ENCODE data around the gene PPFIBP1.

Gene PPFIBP1

DNA sequence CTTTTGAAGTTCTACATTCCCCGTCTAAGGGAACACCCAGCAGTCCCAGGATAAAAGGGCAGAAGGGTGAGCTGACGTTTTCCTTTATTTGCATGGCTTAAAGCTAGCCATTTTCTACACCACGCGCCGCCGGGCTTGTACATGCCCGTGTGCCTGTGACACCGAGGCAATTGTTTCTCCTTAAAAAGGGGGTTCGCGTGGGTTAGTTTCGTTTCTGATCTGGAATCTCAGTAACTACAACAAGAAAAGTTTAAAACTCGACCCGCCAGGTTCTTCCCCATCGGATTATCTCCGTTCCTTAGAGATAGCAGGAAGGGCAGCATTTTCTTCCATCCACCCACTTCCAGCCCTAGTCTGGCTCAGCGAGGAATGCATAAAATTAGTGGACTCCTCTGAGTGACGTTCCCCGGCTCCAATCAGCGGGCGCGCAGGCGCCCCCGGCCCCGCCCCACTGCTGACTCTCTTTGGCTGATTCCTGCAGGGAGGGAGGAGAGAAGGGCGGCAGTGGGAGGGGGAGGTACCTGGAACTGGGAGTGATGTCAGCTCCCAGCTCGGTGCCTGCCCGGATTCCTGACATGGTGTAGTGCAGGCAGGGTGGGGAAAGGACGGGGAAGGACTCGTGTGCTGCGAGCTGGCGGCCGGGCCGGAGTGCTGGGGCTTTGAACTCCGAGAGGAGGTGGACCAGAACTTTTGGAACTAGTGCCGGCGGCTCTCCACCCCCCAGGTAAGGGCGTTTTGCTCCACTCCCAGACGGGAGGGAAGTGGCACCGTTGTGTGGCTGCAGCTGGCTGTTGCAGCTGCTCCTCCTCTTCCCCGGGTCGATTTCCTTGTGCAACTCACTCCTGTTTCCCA lies at the start of gene PPFIBP1:
PPFIBP1 (plus strand) TSS at position 565 of the 852 bp plus-strand sequence. CDS start 109,191 bp downstream, outside the sequence.
- peak; percentile 98 for DNase-seq (ENCODE audit: low spot score)

GRCh38 chr12:27474344-27474743 lies 49.7 kb upstream of the PPFIBP1 start:
- no peak for DNase-seq (ENCODE audit: low spot score)

GRCh38 chr12:27477049-27477448 lies 47.0 kb upstream of the PPFIBP1 start:
- no peak for DNase-seq (ENCODE audit: low spot score)

DNA sequence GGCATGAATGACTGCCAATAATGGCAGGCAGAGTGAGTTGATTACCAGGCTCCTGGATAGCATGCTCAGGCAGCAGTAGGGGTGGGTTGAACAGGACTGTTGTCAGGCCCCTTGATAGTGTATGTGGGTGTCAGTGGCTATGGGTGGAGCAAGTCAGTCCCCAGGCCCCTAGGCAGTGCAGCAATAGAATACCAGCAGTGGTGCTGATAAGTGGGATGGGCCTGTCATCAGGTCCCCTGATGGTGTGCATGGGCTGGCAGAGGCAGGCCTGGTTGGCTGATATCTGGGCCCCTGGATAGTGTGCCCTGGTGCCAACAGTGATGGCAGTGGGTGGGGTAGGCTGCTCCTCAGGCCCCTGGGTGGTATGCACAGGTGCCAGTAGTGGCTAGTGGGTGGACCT lies 45.1 kb upstream of the PPFIBP1 start:
- no peak for DNase-seq (ENCODE audit: low spot score)

GRCh38 chr12:27480016-27480415 lies 44.0 kb upstream of the PPFIBP1 start:
- no peak for DNase-seq (ENCODE audit: low spot score)

- DNase-seq (ENCODE audit: low spot score), result no peak
Measured at GRCh38 chr12:27486961-27487360, 37.0 kb upstream of the PPFIBP1 start.

GRCh38 chr12:27488479-27488878 lies 35.5 kb upstream of the PPFIBP1 start:
- no peak for DNase-seq (ENCODE audit: low spot score)

DNA sequence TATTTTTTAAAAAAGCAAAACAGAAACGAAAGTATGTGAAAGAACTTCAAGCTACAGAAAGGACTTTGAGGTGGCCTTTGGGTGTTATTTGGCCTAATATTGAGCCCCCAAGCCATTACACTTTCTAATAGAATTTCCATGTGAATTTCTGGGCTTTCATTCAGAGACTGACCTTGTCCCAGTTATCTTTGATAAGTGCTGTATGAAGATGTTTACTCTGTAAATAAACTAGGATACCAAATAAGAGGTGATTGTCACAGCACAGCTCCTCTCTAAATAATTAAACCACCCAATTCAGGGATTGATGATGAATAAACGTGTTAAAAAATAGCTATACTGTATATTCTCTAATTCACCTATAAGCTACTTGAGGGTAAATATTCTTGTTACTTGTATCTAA lies 32.8 kb upstream of the PPFIBP1 start:
- no peak for DNase-seq (ENCODE audit: low spot score)

GRCh38 chr12:27493260-27493940 lies 30.6 kb upstream of the PPFIBP1 start:
- DNase-seq (ENCODE audit: low spot score), result no peak

- no peak for DNase-seq (ENCODE audit: low spot score)
Measured at GRCh38 chr12:27497446-27497845, 26.6 kb upstream of the PPFIBP1 start.

DNA sequence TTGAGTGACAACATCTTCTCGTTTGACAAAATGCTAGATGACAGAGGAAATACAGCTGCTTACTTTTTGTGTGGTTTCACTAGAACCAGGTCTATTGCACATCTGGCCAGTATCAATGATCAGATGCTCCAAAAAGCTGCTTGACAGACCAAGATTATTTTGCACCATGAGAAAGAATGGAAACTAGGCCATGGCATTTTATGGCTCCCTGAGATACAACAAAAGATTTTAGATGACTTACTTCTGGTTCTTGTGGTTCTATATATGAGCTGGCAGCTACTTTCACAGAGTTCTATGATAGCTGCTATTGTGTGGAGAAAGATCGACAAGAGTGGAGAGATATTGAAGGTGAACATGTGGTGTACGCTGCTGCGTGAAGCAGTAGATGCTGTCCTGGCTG lies 25.9 kb upstream of the PPFIBP1 start:
- DNase-seq (ENCODE audit: low spot score), result no peak

- DNase-seq (ENCODE audit: low spot score), result no peak
Measured at GRCh38 chr12:27498761-27499160, 25.2 kb upstream of the PPFIBP1 start.

DNA sequence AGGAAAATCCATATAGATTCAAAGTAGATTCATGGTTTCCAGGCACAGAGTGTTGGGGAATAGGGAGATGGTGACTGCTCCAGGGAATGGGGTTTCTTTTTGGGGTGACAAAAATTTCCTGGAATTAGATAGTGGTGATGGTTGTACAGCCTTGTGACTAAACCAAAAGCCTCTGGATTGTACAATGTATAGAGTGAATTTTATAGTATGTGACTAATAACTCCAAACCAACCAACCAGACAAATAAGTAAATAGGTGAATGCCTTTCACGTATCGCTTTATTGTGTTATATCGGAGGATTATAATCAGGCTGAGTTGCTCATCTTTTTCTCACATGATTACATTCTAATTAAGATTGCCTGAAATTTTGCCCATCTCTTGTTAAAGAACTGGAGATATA lies 24.6 kb upstream of the PPFIBP1 start:
- no peak for DNase-seq (ENCODE audit: low spot score)

- no peak for DNase-seq (ENCODE audit: low spot score)
Measured at GRCh38 chr12:27500546-27500945, 23.5 kb upstream of the PPFIBP1 start.

GRCh38 chr12:27502021-27502435 lies 22.0 kb upstream of the PPFIBP1 start:
- DNase-seq (ENCODE audit: low spot score), result no peak

DNA sequence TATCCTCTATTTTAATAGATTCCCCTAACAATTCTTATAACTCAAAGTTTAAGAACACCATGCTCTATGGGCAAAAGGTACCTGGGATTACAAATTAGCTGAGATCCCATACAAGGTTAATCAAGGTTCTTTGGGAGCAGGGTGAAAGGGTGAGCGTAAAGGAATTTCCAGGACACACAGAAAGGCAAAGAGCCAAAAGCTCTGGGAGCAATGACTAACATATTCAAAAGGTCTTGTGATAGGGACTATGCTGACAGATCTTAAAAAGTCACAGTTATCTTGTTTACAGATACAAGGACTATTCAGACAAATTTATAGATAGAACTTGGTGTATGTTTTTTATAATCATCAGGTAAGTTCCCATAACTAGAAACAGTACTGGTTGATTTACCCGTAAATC lies 19.5 kb upstream of the PPFIBP1 start:
- no peak for DNase-seq (ENCODE audit: low spot score)

DNA sequence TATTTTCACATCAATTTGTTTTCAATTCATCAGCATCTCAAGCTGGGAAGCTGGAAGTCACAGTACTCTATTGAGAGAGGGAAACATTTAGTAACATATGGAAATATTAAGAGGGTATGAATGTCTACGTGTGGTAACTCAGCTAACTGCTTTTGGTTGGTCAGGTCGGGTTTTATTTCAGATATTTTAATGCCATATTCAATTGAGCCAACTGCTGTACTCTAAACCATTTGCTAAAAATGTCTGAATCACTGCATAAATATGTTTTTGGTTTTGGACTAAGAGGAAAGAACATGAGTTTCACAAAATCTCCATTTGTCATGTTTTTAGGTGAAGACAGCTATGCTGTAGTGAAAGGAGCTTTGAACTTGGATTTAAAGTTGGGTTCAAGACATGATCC lies 18.9 kb upstream of the PPFIBP1 start:
- no peak for DNase-seq (ENCODE audit: low spot score)

GRCh38 chr12:27505761-27506160 lies 18.2 kb upstream of the PPFIBP1 start:
- DNase-seq (ENCODE audit: low spot score), result no peak

- DNase-seq (ENCODE audit: low spot score), result no peak
Measured at GRCh38 chr12:27506645-27507189, 17.3 kb upstream of the PPFIBP1 start.

DNA sequence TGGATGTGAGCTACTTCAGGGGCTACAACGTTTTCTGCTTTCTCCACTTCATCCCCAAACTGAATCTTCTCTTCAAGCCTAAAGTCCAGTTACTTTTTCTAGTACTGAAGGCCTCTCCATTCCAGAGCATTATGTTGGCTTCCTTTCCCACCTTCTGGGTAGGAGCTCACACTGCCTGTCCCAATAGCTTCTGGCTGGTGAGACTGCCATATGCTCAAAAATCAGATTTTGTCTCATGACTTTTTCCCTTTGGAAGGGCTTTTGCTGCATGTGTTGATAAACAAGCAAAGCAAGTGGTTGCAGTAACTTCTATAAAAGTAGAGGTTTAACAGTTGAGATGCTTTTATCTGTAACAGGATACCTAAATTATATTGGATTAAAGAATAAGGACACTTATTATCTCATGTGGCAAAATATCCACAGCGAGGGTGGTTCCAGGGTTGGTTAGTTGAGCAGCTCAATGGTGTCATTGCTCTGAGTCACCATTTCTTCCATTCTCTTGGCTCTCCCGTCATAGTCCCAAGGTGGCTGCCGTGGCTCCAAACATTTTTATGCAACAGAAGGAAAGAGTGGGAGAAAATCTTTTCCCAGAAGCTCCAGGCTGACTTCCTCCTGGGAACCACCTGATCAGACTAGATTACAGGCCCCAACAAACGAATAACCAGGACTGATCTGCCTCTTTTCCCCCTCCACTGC lies 15.1 kb upstream of the PPFIBP1 start:
- no peak for DNase-seq (ENCODE audit: low spot score)

DNA sequence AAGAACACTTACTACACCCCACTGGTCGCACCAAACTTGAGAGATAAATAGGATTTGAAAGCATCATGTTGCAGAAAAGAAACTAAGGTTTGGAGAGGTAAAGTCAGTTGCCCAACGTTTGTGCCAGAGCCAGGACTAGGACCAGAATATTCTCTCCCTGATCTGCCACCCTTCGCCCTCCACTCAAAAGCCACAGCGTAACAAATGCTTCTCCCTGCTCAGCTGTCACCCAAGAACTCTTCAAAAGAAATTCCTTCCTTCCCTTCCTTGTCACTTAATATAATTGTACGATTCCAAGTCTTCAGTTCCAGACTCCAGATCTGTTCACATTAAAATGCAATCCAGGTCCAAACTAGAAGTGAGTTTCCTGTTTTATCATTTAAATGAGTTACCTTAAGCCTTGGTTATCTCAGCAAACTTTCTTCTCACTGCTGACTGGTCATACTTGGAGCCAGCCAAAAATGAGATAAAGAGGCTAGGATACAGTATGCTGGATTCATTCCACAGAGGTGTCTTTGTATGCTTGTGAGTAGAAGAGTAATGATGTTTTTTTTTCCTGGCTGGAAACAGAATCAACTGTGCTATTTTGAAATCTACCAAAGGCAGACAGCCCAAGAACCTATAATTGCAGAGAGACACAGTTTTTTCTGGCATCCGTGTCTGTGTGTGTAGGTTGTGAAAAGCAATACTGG lies 12.8 kb upstream of the PPFIBP1 start:
- DNase-seq (ENCODE audit: low spot score), result no peak

- no peak for DNase-seq (ENCODE audit: low spot score)
Measured at GRCh38 chr12:27511723-27512045, 12.3 kb upstream of the PPFIBP1 start.
